HG02981 (cell line): Measurements from ENCODE around the gene DLG5.

ENCODE experiments used
- ATAC-seq: cut with Tn5 transposase; IDR thresholded peaks from one replicate; pipeline ENCODE4 v1.9.1; 2021; ENCODE audit warnings: mild to moderate bottlenecking, moderate library complexity; ENCODE audit not compliant: unreplicated experiment

DLG5 gene

GRCh38 chr10:77911535-77912123 lies 14.9 kb downstream of the DLG5 start:
- ATAC-seq, result no peak

GRCh38 chr10:77910524-77911145 lies 15.9 kb downstream of the DLG5 start:
- ATAC-seq, result no peak

DNA sequence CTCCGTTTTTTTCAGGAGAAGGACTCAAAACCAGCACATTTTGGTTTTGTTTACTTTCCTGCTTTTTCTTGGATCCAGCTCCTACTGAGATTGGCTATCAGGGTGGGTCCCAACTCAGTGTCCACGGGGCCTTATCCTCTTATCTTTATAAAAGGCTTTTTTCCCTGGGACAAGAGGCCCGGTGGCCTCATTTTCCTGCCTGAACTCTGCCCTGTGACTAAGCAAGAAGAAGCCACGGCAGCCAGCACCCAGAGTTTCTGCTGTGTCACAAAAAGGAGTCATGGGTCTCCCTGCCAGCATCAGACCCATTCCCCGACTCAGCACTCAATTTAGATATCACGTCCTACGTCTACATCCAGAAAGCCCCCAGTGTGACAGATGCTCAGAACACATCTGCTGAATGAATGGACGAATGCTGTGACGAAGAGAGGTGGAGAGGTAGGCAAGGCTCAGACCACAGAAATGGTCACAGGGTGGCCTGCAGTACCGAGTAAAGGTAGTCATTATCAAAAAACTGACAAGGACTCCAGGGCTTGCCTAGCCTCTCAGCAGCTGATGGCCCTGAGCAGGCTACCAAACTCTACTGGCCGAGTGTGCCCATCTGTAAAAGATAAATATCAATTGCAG lies 16.7 kb downstream of the DLG5 start:
- no peak for ATAC-seq

GRCh38 chr10:77909021-77909748 lies 17.4 kb downstream of the DLG5 start:
- no peak for ATAC-seq

GRCh38 chr10:77907900-77908717 lies 18.4 kb downstream of the DLG5 start:
- ATAC-seq, result no peak

- no peak for ATAC-seq
These were observed 19.1 kb downstream of the DLG5 start for GRCh38 chr10:77907462-77907861.

GRCh38 chr10:77906951-77907421 lies 19.6 kb downstream of the DLG5 start:
- no peak for ATAC-seq

DNA sequence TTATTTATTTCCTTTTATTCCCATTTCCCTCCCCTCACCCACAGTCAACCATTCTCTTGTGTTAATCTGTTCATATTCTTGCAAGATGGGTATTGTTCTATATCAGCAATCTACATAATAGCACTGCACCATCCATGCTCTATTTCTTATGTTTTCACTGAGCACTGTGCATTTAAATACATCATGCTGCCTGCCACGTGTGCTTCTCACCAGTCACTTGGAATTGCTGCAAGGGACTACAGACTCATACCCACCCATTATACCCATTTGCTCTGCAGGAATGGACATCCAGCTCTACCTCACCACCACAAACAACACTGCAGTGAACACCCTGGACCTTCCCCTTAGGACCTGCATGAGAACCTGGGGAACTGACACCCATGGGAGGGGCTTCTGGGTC lies 20.8 kb downstream of the DLG5 start:
- no peak for ATAC-seq

DNA sequence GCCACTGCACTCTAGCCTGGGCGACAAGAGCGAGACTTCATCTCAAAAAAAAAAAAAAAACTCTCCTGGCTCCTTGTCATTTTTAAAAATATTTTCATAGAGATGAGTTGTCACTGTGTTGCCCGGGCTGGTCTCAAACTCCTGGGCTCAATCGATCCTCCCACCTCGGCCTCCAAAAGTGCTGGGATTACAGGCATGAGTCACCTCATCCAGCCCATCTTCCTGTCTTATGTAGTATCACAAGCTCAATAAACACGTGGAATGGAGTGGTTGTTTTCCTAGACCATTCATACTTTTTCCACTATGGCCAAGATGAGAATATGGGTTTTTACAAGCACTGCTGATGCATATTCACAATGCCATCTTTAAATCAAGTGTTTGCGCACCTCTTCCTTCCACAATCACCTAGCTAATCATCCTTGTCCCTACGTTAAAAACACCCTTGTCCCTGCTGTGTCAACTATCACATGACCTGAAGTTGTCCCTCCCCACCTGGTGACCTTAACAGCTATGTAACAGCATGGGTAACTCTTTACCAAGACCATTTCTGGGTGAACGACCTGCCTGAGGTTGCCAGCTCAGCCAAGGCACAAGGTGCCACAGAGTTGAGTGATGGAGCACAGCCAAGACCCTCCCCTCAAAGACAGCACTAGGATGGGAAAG lies 21.3 kb downstream of the DLG5 start:
- ATAC-seq, result no peak

DNA sequence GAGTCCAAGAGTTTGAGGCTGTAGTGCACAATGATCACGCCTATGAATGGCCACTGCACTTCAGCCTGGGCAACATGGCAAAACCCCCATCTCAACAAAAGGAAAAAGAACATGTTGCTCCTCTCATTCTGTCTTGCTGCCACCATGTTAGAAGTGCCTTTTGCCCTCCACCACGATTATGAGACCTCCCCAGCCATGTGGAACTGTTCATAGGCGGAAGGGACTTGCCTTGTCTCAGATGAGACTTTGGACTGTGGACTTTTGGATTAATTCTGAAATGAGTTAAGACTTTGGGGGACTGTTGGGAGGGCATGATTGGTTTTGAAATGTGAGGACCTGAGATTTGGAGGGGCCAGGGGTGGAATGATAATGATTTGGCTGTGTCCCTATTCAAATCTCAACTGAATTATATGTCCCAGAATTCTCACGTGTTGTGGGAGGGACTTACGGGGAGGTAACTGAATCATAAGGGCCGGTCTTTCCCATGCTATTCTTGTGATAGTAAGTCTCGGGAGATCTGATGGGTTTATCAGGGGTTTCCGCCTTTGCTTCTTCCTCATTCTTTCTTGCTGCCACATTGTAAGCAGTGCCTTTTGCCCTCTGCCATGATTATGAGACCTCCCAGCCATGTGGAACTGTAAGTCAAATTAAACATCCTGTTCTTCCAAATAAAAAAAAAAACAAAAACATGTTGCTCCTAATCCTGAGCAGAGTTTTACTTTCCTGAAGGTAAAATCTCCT lies 22.3 kb downstream of the DLG5 start:
- ATAC-seq, result no peak

- ATAC-seq, result no peak
These were observed 24.4 kb downstream of the DLG5 start for GRCh38 chr10:77902159-77902558.

GRCh38 chr10:77901743-77902142 lies 24.8 kb downstream of the DLG5 start:
- no peak for ATAC-seq

DNA sequence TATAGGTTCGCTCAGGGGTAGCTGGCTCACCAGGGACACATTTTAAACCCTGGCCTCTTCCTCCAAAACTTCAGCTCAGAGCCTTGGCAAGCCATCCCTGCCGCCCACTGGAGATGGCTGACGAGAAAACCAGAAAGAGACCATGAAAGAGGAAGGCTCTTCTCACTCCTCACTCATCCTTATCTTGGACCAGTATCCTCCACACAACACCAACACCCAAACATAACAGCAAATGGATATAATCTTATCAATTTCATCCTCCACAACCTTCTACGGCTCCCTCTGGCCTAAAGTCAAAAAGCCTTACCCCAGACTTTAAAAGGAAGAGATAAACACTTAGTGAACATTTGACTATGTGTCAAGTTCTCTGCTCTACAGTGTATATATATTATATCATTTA lies 26.9 kb downstream of the DLG5 start:
- ATAC-seq, result no peak

GRCh38 chr10:77899080-77899477 lies 27.5 kb downstream of the DLG5 start:
- ATAC-seq, result no peak

GRCh38 chr10:77898323-77899079 lies 28.1 kb downstream of the DLG5 start:
- no peak for ATAC-seq

DNA sequence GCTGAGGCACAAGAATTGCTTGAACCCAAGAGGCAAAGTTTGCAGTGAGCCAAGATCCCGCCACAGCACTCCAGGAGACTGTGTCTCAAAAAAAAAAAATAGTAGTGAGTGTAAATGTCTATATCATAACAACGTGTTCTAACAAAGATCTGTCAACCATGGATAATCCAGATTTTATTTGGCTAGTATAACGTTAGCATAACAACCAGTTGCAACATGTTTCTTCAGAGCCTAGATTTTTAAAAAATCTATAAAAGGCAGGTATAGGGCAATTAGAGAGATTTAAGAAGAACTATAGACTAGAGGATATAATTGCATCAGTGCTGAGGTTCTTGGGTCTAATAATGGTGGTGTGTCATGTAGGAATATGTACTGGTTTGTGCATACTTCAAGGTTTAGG lies 30.5 kb downstream of the DLG5 start:
- ATAC-seq, result no peak

DNA sequence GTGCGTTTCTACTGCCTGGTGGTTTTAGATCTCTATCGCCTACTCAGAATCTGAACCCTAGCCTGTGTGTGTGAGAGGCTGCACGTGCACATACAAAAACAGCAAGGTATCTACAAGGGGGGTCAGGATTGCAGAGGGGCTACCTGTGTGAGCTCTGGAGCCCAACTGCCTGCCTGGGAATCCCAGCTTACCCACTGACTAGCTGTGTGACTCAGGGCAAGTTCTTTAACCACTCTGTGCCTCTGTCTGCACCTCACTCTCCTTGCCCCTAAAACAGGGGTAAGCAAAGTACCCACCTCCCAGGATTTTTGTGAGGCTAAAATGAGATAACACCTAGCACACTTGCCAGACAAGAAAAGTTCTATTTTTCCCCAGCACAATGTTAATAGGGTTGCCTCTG lies 32.5 kb downstream of the DLG5 start:
- ATAC-seq, result no peak

DNA sequence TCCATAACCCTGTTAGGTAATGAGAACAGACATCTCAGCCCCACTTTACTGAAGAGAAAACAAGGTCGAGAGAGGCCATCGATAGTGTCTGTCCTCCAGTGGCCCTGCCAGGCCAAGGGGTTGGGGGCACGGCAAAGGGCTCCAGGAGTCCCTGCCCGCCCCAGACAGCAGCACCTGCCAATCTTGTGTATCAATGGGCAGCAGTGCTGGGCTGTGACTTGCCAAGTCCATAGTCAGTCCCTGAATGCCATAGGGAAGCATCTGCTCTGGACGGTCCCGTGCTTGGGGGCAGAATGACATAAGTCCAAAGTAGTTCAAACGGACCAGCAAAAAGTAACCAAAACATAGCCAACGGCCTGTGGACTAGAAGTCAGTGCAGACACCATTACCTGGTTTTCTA lies 33.2 kb downstream of the DLG5 start:
- ATAC-seq, result no peak

GRCh38 chr10:77892761-77893160 lies 33.8 kb downstream of the DLG5 start:
- no peak for ATAC-seq
